ENCODE data around the gene SCYGR7.

The SCYGR7 gene

DNA sequence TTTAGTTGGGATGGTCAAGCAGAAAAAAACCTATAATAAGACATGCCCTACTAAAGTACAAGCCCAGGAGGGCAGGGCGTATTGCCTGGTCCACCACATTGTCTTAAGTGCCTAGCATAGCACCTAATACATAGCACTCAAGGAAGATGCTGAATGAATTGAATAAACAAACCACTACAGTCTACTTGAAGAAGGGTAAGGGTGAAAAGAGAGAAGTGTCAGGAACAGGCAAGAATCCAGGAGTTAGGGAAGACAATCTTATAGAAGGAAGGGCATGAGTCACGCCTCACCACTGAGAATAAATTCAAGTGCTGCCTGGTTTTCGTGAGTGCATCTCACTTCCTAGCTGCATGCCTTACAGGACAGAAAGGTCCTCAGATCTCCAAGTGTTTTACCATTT is 24.2 kb upstream of the SCYGR7 start:
- TF ChIP-seq, protein P1, sequence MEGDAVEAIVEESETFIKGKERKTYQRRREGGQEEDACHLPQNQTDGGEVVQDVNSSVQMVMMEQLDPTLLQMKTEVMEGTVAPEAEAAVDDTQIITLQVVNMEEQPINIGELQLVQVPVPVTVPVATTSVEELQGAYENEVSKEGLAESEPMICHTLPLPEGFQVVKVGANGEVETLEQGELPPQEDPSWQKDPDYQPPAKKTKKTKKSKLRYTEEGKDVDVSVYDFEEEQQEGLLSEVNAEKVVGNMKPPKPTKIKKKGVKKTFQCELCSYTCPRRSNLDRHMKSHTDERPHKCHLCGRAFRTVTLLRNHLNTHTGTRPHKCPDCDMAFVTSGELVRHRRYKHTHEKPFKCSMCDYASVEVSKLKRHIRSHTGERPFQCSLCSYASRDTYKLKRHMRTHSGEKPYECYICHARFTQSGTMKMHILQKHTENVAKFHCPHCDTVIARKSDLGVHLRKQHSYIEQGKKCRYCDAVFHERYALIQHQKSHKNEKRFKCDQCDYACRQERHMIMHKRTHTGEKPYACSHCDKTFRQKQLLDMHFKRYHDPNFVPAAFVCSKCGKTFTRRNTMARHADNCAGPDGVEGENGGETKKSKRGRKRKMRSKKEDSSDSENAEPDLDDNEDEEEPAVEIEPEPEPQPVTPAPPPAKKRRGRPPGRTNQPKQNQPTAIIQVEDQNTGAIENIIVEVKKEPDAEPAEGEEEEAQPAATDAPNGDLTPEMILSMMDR (IDR thresholded peaks at IDR 0.05; ENCODE audit: low read depth, low read length, missing control alignments): no peak
- no peak overlapping the region for H3K4me3 ChIP-seq (replicated peaks; ENCODE audit: low read depth, low read length)
- DNase-seq (ENCODE audit: extremely low read depth, low read depth): peak; percentile 7

DNA sequence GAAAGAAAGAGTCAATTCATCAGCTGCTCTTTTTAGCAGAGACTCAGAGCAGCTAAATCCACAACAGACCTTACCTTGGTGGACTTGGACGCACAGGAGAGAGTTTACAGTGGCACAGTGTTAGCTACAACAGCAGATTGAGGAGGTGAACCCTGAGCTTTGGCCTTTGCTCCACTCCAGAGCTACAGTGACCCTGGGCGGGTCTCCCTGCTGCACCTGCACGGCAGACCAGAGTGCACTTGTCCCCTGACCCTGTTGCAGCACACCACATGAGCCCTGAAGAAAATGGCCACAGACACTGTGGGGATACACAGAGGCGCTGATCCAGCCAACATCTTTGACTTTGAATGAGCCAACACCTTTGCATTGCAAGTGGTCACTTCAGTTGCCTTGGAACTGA is 21.3 kb upstream of the SCYGR7 start:
- no peak for DNase-seq (ENCODE audit: extremely low read depth, low read depth)
- no peak overlapping the region for H3K4me3 ChIP-seq (replicated peaks; ENCODE audit: low read depth, low read length)
- TF ChIP-seq, protein P1 (IDR thresholded peaks at IDR 0.05; ENCODE audit: low read depth, low read length, missing control alignments): no peak

DNA sequence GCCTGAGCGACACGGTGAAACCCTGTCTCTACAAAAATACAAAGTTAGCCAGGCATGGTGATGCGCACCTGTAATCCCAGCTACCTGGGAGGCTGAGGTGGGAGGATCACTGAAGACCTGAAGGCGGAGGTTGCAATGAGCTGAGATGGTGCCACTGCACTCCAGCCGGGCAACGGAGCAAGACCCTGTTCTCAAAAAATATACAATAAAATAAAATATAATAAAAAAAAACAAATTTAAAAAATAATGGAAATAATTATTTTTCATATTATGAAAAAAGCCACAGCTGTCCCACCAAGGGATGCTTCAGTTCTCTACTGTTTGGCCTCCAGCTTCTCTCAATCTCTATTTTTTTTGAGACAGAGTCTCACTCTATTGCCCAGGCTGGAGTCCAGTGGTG is 20.7 kb upstream of the SCYGR7 start:
- DNase-seq (ENCODE audit: extremely low read depth, low read depth): no peak
- H3K4me3 ChIP-seq (replicated peaks; ENCODE audit: low read depth, low read length): no peak overlapping the region
- TF ChIP-seq, protein P1 (IDR thresholded peaks at IDR 0.05; ENCODE audit: low read depth, low read length, missing control alignments): no peak

DNA sequence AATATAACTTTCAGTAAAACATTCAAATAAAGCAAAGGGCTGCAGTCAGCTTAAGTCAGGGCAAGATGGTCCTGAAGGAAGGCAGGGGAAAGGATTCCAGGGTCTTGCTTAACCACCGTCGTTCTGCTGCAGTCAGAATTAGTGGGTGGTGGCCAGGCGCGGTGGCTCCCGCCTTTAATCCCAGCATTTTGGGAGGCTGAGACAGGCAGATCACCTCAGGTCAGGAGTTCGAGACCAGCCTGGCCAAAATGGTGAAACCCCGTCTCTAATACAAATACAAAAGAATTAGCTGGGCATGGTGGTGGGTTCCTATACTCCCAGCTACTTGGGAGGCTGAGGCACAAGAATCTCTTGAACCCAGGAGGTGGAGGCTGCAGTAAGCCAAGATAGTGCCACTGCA is 17.1 kb upstream of the SCYGR7 start:
- no peak for DNase-seq (ENCODE audit: extremely low read depth, low read depth)
- TF ChIP-seq, protein P1 (IDR thresholded peaks at IDR 0.05; ENCODE audit: low read depth, low read length, missing control alignments): no peak
- no peak overlapping the region for H3K4me3 ChIP-seq (replicated peaks; ENCODE audit: low read depth, low read length)

DNA sequence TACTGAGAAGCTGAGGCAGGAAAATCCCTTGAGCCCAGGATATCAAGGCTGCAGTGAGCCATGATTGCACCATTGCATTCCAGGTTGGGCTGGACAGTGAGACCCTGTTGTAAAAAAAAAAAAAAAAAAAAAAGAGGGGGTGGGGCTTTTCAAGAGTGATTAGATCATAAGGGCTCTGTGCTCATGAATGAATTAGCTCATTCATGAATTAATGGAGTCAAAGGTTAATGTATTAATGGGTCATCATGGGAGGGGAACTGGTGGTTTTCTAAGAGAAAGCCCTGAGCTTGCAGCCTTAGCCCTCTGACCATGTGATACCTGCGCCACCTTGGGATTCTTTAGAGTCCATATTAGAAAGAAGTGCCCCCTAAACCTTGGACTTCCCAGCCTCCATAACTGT is 14.8 kb upstream of the SCYGR7 start:
- H3K4me3 ChIP-seq (replicated peaks; ENCODE audit: low read depth, low read length): no peak overlapping the region
- TF ChIP-seq, protein P1 (IDR thresholded peaks at IDR 0.05; ENCODE audit: low read depth, low read length, missing control alignments): no peak
- no peak for DNase-seq (ENCODE audit: extremely low read depth, low read depth)

DNA sequence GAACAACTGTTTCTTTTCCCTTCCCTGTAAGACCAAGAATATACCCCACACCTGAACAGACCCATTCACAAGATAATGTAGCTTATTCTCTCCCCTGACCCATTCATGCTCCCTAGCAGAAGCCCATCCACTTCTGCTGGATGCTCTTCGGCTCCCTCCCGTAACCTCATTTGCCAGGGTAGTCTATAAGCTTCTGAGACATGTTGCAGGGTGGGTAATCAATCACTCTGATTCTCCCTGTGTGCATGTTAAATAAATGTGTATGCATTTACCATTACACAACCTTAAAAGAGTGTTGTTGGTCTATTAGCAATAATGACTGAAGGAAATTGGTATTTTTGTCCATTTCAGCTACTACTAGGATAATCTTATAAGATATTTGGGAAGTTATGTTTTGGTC is 11.6 kb upstream of the SCYGR7 start:
- TF ChIP-seq, protein P1 (IDR thresholded peaks at IDR 0.05; ENCODE audit: low read depth, low read length, missing control alignments): no peak
- no peak for DNase-seq (ENCODE audit: extremely low read depth, low read depth)

More for the DNA sequence above, 11.6 kb upstream of the SCYGR7 start:
- H3K4me3 ChIP-seq (replicated peaks; ENCODE audit: low read depth, low read length): no peak overlapping the region

Measured in HFF-Myc (cell line).